BLaER1 (cell line): ENCODE data around the gene TRIM59.

Source experiments
- H3K27ac ChIP-seq: shearing (Covaris generic); formaldehyde crosslinking; 2 replicates; pipeline ENCODE4 v1.8.1; 2022
- H3K27me3 ChIP-seq: shearing (Covaris generic); formaldehyde crosslinking; 2 replicates; pipeline ENCODE4 v1.8.1; 2022
- H3K36me3 ChIP-seq: shearing (Covaris generic); formaldehyde crosslinking; 2 replicates; pipeline ENCODE4 v1.8.1; 2022
- H3K4me1 ChIP-seq: shearing (Covaris generic); formaldehyde crosslinking; 2 replicates; pipeline ENCODE4 v1.8.1; 2022
- H3K4me2 ChIP-seq: shearing (Covaris generic); formaldehyde crosslinking; 2 replicates; pipeline ENCODE4 v1.8.1; 2022
- H3K4me3 ChIP-seq: shearing (Covaris generic); formaldehyde crosslinking; 2 replicates; pipeline ENCODE4 v1.8.1; 2022
- H3K9ac ChIP-seq: shearing (Covaris generic); formaldehyde crosslinking; 2 replicates; pipeline ENCODE4 v1.8.1; 2022
- H3K9me3 ChIP-seq: shearing (Covaris generic); formaldehyde crosslinking; 2 replicates; pipeline ENCODE4 v1.8.1; 2022
- H4K20me1 ChIP-seq: shearing (Covaris generic); formaldehyde crosslinking; 2 replicates; pipeline ENCODE4 v1.8.1; 2022
- Cebpa-rat ChIP-seq: shearing (Covaris generic); IDR thresholded peaks from 2 replicates; pipeline ENCODE4 v1.8.1; 2022

Gene TRIM59

DNA sequence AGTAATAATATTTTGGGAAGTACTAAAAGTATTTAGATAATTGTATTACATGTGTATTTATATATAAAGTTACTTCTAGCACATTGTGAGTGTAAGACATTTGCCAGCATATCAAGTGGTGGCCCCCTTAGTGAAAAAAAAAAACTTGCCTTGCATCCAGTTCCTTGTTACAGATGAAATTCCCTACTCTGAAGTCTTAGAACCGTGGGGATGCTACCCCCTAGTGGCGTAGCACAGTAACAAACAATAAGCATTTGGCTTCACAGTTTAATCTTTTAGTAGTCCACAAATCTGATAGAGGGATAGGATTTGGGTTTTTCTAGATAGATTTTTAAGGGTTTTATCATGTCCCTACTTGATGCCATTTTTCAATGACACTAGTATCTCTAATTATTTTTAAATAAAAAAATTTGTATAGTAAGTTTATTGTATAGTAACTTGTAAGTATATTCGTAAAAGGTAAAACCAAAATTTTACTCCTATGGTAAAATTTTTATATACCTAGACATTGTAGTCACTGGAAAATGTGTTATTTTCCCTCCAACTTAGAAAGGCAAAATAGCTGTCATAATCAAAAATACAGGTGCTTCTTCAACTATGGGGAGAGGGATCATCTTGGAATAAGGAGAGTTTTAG, 35.9 kb downstream of the TRIM59 start:
- H3K27me3 ChIP-seq: no peaks in the 10 kb centered on the region
- no peak overlapping the region for H3K4me3 ChIP-seq
- no peaks in the 10 kb centered on the region for H3K9me3 ChIP-seq
- no peak overlapping the region for H3K27ac ChIP-seq
- H4K20me1 ChIP-seq: peaks cover 66% of the 10 kb centered on the region
- peaks cover 73% of the 10 kb centered on the region for H3K36me3 ChIP-seq
- TF ChIP-seq Cebpa-rat: no peak
- H3K9ac ChIP-seq: no peak overlapping the region
- H3K4me1 ChIP-seq: peaks cover 5% of the 10 kb centered on the region; the same call in 1 of the 2 replicates
- no peak overlapping the region for H3K4me2 ChIP-seq

DNA sequence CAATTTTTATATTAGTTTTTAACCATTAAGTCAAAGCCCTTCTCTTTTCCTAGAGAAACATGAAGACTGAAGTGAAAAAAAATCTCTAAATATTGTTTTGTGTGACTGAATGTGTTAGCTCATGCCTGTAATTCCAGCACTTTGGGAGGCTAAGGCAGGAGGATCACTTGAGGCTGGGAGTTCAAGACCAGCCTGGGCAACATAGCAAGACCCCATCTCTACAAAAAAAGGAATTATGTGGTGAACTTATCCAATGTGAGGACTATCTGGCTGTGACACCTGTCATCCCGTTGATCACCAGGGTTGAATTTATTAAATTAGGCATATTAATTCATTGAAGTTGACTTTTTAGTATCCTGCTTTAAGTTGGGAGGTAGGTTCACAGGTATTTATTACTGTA, 37.1 kb downstream of the TRIM59 start:
- Histone ChIP-seq H3K4me1 (peaks cover 5% of the 10 kb centered on the region; the same call in 1 of the 2 replicates), H4K20me1 (peaks cover 56% of the 10 kb centered on the region; the same call in 1 of the 2 replicates), H3K36me3 (peaks cover 66% of the 10 kb centered on the region), H3K9me3 (no peaks in the 10 kb centered on the region), H3K27ac (no peak overlapping the region), H3K27me3 (no peaks in the 10 kb centered on the region), H3K4me3 (no peak overlapping the region), H3K4me2 (no peak overlapping the region), H3K9ac (no peak overlapping the region)
- TF ChIP-seq Cebpa-rat: no peak

DNA sequence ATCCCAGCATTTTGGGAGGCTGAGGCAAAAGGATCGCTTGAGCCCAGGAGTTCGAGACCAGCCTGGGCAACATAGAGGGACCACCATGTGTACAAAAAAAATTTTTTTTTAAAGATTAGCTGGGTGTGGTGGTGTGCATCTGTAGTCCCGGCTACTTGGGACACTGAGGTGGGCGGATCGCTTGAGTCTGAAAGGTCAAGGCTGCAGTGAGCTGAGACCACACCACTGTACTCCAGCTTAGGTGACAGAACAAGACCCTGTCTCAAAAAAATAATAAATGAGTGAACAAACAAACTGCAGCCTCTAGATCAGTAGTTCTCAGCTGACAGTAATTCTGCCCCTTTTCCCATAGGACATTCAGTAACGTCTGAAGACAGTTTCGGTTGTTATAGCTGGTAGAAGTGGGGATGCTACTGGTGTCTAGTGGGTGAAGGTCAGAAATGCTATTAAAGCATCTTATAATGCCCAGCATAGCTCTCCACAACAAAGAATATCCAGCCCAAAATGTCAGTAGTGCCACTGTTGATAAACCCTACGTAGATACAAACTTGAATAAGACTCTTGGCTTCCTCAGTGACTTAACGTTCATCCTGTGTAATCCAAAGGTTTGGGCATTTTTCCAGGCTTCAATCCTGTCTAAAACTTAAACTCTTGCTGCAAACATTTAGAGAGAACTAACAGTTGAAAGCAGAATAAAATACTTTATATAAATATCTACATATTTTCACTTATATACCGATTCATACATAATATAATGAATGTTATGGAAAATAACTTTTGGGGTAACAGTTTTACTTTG, 39.6 kb downstream of the TRIM59 start:
- no peak for TF ChIP-seq Cebpa-rat
- Histone ChIP-seq H3K27me3 (no peaks in the 10 kb centered on the region), H4K20me1 (peaks cover 67% of the 10 kb centered on the region), H3K9ac (no peak overlapping the region), H3K4me2 (0 out of 2 replicates have a peak overlapping the region, but pooled peaks have one; percentile 3), H3K9me3 (no peaks in the 10 kb centered on the region), H3K4me1 (peaks cover 8% of the 10 kb centered on the region), H3K36me3 (peaks cover 57% of the 10 kb centered on the region), H3K27ac (no peak overlapping the region), H3K4me3 (no peak overlapping the region)

DNA sequence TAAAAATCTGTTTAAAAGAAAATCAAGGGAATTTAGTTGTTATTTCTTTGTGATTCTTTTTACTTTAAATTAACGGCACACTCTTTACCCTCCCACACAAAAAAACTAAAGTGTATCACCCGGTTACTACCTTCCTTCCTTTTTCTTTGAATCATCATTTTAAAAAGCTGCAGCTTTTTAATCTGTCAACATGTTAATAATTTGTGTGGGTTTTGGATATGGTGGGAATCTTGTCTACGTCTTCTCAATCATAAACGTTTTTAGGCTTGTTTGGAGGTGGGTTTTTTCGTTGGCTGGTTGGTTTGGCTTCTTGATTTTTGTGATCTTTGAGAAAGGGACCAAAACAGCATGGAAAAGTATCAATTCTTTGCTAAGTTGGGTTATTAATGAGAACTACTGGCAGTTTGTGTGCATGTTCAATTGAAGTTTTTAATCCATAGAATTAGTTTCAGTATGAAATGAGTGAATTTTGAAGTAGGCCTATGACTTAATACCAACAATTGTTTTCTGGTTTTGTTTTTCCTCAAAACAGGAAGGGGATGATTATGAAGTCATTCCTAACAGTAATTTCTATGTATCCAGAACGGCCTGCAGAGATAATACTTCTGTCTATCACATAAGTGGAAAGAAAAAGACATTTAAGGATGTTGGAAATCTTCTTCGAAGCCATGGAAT, 45.7 kb downstream of the TRIM59 start:
- no peaks in the 10 kb centered on the region for H3K9me3 ChIP-seq
- H3K9ac ChIP-seq: peak overlapping the region; percentile 52; the same call in 1 of the 2 replicates
- H3K4me1 ChIP-seq: peaks cover 24% of the 10 kb centered on the region
- H3K27me3 ChIP-seq: no peaks in the 10 kb centered on the region
- peak overlapping the region; percentile 94; the same call in 1 of the 2 replicates for H3K4me3 ChIP-seq
- peak overlapping the region; percentile 86 for H3K4me2 ChIP-seq
- peaks cover 83% of the 10 kb centered on the region for H4K20me1 ChIP-seq
- peaks cover 19% of the 10 kb centered on the region for H3K36me3 ChIP-seq
- no peak for TF ChIP-seq Cebpa-rat
- peak overlapping the region; percentile 98; the same call in 1 of the 2 replicates for H3K27ac ChIP-seq

DNA sequence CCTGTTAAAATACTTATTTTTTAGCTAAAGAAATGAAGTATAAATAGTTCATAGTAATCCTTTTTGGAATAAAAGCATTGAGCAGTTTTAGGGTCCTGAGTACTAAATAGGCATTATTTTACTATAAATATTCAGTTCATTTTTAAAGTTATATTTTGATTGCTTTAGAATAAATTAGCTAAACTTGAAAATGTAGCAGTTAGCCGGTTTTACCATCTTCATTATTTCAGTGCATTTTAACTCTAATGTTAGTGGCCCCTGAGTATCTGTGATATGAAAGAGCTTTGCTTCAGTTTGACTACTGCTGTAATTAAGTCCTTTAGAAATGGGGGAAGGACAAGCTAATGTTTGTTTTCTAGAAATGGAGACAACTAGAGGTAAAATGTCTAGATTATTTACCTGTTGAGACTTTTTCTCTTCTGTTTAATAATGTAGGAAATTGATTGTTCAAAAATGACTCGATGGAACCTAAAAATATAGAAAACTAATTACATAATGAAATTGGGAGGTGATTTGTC, 46.5 kb downstream of the TRIM59 start:
- TF ChIP-seq Cebpa-rat: no peak
- Histone ChIP-seq H3K36me3 (peaks cover 15% of the 10 kb centered on the region), H4K20me1 (peaks cover 83% of the 10 kb centered on the region), H3K4me3 (peak overlapping the region; percentile 94), H3K9ac (peak overlapping the region; percentile 99; the same call in 1 of the 2 replicates), H3K27ac (peak overlapping the region; percentile 98), H3K27me3 (no peaks in the 10 kb centered on the region), H3K9me3 (no peaks in the 10 kb centered on the region), H3K4me1 (peaks cover 30% of the 10 kb centered on the region), H3K4me2 (peak overlapping the region; percentile 86)

DNA sequence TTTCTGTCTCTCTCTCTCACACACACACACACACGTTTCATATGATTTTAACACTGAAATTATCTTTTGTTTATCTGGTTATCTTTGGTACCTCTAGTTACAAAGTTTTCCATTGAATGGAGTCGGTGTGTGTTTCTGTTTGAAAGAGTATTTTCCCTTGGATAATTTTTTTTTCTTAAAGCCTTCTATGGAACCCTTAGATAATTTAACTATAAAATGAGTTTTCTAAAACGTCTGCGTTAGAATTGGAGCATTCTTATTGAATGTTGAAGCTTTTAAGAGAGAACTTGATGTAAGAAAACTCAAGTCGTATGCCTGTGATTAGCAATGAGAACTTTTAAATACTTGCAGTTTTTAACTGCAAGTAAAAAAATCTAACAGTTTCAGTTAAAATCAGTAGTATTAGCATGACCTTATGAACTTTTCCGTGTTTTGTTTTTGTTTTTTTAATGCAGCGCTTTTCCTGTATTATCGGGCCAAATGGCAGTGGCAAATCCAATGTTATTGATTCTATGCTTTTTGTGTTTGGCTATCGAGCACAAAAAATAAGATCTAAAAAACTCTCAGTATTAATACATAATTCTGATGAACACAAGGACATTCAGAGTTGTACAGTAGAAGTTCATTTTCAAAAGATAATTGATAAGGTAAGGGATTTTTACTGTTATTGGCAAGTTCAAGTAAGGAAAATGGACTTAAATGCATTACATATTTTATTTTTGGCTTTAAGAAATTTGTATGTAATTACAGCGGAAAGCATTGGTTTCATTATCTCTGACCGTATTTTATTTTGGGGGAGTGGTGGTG, 47.2 kb downstream of the TRIM59 start:
- H3K4me2 ChIP-seq: peak overlapping the region; percentile 86
- H3K4me1 ChIP-seq: peaks cover 36% of the 10 kb centered on the region
- H3K27ac ChIP-seq: peak overlapping the region; percentile 98
- H3K27me3 ChIP-seq: no peaks in the 10 kb centered on the region
- no peaks in the 10 kb centered on the region for H3K9me3 ChIP-seq
- no peak for TF ChIP-seq Cebpa-rat
- H3K4me3 ChIP-seq: peak overlapping the region; percentile 94
- peak overlapping the region; percentile 99 for H3K9ac ChIP-seq
- H4K20me1 ChIP-seq: peaks cover 79% of the 10 kb centered on the region
- peaks cover 13% of the 10 kb centered on the region for H3K36me3 ChIP-seq

DNA sequence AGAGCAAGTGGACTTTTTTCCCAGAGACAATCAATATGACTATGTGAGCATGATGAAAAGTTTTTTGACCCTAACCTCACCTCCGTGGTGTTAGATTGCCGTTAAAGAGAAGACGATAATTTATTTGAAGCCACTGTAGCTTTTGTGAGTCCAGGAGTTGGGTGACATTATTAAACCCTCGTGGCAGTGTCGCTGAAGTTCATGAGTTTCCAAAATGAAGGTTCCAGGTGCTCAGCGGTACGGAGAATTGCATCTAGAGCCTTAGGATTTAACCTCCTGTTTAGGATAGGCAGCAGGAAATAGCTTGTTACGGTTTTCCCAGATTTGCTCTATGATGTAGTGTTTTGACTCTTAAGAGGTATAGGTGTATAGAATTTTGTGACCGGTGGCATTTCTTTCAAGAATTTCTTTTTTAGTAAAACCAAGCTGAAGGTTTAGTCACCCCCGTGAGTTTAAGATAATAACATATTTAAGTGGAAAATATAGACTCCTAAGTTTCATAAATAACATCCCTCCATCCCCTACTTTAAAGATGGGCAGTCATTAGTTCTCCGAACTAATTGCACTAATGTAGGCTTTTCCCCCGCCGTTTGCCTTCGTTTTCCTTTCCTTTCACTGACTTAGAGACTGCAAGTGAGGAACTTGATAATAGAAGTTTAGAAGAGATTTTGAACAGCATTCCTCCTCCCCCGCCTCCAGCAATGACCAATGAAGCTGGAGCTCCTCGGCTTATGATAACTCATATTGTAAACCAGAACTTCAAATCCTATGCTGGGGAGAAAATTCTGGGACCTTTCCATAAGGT, 48.1 kb downstream of the TRIM59 start:
- TF ChIP-seq Cebpa-rat: no peak
- Histone ChIP-seq H3K9me3 (no peaks in the 10 kb centered on the region), H3K4me3 (peak overlapping the region; percentile 94), H3K9ac (peak overlapping the region; percentile 99), H4K20me1 (peaks cover 70% of the 10 kb centered on the region), H3K27ac (peak overlapping the region; percentile 98), H3K27me3 (no peaks in the 10 kb centered on the region), H3K36me3 (peaks cover 5% of the 10 kb centered on the region; the same call in 1 of the 2 replicates), H3K4me1 (peaks cover 38% of the 10 kb centered on the region), H3K4me2 (peak overlapping the region; percentile 86)

DNA sequence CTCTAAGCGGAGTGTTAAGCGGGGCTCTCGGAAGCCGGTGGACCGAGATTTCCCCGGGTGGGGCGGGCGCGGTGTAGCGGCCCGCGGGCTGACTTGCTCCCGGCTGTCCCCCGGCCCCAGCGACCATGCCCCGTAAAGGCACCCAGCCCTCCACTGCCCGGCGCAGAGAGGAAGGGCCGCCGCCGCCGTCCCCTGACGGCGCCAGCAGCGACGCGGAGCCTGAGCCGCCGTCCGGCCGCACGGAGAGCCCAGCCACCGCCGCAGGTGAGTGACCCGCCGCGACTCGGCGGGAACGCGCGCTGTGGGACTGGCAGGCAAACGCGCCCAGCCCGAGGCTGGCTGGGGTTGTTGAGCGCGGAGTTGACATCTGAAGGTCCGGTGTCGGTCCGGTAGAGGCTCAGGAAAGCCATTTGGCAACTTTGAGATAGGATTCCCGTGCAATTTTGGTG, 48.9 kb downstream of the TRIM59 start:
- Histone ChIP-seq H3K36me3 (no peaks in the 10 kb centered on the region; the same call in 1 of the 2 replicates), H3K27ac (peak overlapping the region; percentile 98), H4K20me1 (peaks cover 62% of the 10 kb centered on the region), H3K27me3 (no peaks in the 10 kb centered on the region), H3K9ac (peak overlapping the region; percentile 99), H3K9me3 (no peaks in the 10 kb centered on the region), H3K4me2 (peak overlapping the region; percentile 86), H3K4me3 (peak overlapping the region; percentile 94), H3K4me1 (peaks cover 40% of the 10 kb centered on the region)
- no peak for TF ChIP-seq Cebpa-rat
